Colonic mucosa (tissue), 4 donors: ENCODE data around the gene MCAT. TPM values are rescaled to one million over a fixed set of nuclear protein-coding genes. Genes with fewer than 3 reads are reported as not detected.

Experiments
- DNase-seq: peaks from one replicate; pipeline ENCODE4 v3.0.0-alpha.2; 2020
- H3K27ac ChIP-seq: fragments of 200-600 bp; one replicate; pipeline ENCODE4 v1.8.0; 2021
- H3K27me3 ChIP-seq: fragments of 200-600 bp; one replicate; pipeline ENCODE4 v1.8.0; 2021
- H3K36me3 ChIP-seq: fragments of 200-600 bp; one replicate; pipeline ENCODE4 v1.8.0; 2021
- H3K4me1 ChIP-seq: fragments of 200-600 bp; one replicate; pipeline ENCODE4 v1.8.0; 2021; ENCODE audit warnings: mild to moderate bottlenecking
- H3K4me3 ChIP-seq: fragments of 200-600 bp; one replicate; pipeline ENCODE4 v1.8.0; 2021
- H3K9ac ChIP-seq, 2 donors: one replicate each; pipeline ENCODE4 v1.7.0; 2013; ENCODE audit warnings: control low read depth in 2 of 2, low read depth in 2 of 2, low read length in 2 of 2
- H3K9me3 ChIP-seq: fragments of 200-600 bp; one replicate; pipeline ENCODE4 v1.8.0; 2021
- CTCF ChIP-seq: fragments of 200-600 bp; IDR thresholded peaks from one replicate; pipeline ENCODE4 v1.8.0; 2022; ENCODE audit warnings: antibody characterized with exemption, mild to moderate bottlenecking
- intact Hi-C: fragments of 100-400 bp; cut with DNase I; formaldehyde crosslinking; loops from one replicate; pipeline ENCODE4 v1.14.1; 2022
- total RNA-seq, 2 donors: library from RNA; stranded (reverse); fragmentation: NEBNext Ultra II Directional in 1 of 2; extraction: Animal tissue kit (Norgen Biotek cat#: 25700) in 1 of 2; gene quantifications; one replicate each; pipeline ENCODE4 v1.2.1, GENCODE V29; 2021
- donor health status: healthy.
- donor health status: DM: no; HTN: no; CAD: no.
- donor health status: DM: no; HTN: no; CAD: no.

The MCAT gene
- total RNA-seq, 2 donors from 2014 or later: 17.9 to 35.1 TPM

- H3K4me3 ChIP-seq: peak overlapping the region; percentile 30
- no peaks in the 10 kb centered on the region for H3K36me3 ChIP-seq
These were observed 28.4 kb upstream of the MCAT start for GRCh38 chr22:43171607-43172006.

GRCh38 chr22:43171019-43171491 is 27.9 kb upstream of the MCAT start:
- peak overlapping the region; percentile 83 to 95 for H3K9ac ChIP-seq
- H3K36me3 ChIP-seq: no peaks in the 10 kb centered on the region
- TF ChIP-seq CTCF: no peak
- peak overlapping the region; percentile 30 for H3K4me3 ChIP-seq
- H3K9me3 ChIP-seq: no peaks in the 10 kb centered on the region
- H3K4me1 ChIP-seq: no peaks in the 10 kb centered on the region
- no peaks in the 10 kb centered on the region for H3K27me3 ChIP-seq
- intact Hi-C loops: no loop called here
- H3K27ac ChIP-seq: peak overlapping the region; percentile 85
- peak; percentile 73 for DNase-seq

More at GRCh38 chr22:43171607-43172006, 28.4 kb upstream of the MCAT start:
- Histone ChIP-seq H3K9ac (peak overlapping the region; percentile 83 to 95), H3K9me3 (no peaks in the 10 kb centered on the region), H3K4me1 (no peaks in the 10 kb centered on the region), H3K27ac (peak overlapping the region; percentile 85), H3K27me3 (no peaks in the 10 kb centered on the region)
- TF ChIP-seq CTCF: no peak
- intact Hi-C loops: no loop called here
- DNase-seq: peak; percentile 94

DNA sequence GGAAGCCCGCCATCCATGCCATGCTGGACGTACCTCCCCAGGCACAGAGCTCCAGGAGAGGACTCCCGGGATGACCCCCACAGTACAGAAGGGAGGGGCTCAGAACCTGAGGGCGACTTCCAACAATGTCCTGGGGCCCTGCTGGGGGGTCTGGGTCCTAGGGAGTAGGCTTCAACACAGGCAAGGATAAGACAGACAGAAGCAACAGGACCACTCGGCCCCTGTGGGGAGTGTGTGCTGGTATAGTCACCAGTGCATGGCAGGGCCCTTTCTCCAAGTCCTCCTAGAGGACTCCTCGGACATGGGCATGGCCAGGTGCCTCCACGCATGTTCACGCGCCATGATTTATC is 26.9 kb upstream of the MCAT start:
- peak overlapping the region in 1 of 2 donors; percentile 95 for H3K9ac ChIP-seq
- H3K27me3 ChIP-seq: no peaks in the 10 kb centered on the region
- no peaks in the 10 kb centered on the region for H3K4me1 ChIP-seq
- H3K4me3 ChIP-seq: no peak overlapping the region
- no peaks in the 10 kb centered on the region for H3K36me3 ChIP-seq
- DNase-seq: no peak
- H3K27ac ChIP-seq: no peak overlapping the region
- no peaks in the 10 kb centered on the region for H3K9me3 ChIP-seq
- no peak for TF ChIP-seq CTCF
- intact Hi-C loops: no loop called here

DNA sequence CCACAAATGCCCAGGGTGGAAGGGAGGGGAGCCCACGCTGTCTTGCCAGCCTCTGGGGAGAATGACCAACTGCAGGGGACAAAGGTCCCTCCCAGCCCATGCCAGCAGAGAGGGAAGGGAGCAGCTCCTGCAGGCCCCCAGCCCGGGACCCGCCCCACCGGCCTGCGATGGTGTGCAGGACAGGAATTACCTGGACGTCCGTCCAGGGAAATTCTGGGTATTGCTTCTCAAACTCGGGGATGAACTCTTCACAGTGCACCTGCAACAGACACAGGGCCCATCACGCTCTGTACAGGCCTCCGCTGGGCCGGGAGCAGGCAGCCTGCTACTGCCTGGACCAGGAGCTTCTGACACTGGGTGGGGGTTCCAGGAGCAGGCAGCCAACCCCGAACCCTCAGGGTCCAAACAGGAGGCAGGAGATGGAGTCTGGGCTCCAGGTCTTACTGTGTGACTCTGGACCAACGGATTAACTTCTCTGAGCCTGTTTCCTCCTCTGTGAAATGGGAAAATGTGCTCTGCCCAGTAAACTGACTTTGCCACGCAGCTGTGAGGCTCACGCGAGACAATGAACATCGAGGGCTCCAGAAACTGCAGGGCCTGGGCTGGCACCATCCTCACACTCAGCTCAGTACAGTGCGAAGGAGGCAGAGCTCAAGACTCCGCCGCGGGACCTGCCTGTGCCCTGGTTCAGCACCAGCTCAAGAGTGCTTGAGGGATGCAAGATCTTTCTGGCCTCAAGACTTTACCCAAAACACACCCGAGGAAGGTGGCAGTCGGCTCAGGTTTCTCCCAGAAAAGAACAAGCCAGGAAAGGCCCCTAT is 26.3 kb upstream of the MCAT start:
- no peaks in the 10 kb centered on the region for H3K4me1 ChIP-seq
- intact Hi-C loops: no loop called here
- peak overlapping the region in 1 of 2 donors; percentile 21 for H3K9ac ChIP-seq
- H3K4me3 ChIP-seq: no peak overlapping the region
- no peaks in the 10 kb centered on the region for H3K9me3 ChIP-seq
- TF ChIP-seq CTCF: no peak
- no peaks in the 10 kb centered on the region for H3K27me3 ChIP-seq
- H3K36me3 ChIP-seq: no peaks in the 10 kb centered on the region
- no peak overlapping the region for H3K27ac ChIP-seq
- DNase-seq: no peak

DNA sequence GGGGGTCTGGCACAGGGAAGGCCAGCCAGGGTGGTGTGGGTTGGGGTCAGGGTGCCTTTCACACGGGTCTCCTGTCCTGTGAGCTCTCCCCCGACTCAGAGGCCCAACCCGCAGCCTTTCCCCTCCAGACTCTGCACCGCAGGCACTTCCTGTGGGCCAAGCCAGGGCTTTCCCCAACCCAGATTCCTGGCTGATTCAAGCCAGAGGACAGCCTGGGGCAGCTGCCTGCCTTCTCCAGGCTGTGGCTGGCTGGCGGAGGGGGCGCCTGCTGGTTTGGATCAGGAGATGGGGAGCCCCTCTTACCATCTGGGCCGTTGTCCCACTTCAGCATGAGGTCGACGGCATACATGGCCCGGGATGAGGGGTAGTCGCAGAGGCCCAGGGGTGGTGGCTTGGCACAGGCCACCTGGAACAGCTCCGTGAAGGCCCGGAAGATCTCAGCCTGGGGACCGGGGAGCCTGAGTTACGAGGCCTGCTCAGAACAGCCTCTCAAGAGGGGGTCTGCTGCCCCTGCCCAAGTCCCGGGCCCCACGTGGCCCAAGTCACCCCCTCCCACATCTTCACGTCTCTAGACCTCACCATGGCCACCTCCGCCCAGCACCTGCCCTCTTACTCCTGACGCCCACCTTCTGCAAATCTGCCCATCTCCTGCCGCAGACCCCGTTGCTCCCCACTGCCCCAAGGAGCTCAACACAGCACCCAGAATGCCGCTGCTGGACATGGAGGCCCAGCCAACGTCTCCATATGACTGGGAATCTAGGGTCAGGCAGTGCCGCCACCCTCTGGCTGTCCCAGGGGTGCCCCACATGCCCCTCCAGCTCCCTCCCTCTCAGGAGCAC is 25.5 kb upstream of the MCAT start:
- Histone ChIP-seq H3K9ac (no peak overlapping the region), H3K9me3 (no peaks in the 10 kb centered on the region), H3K4me3 (no peak overlapping the region), H3K4me1 (no peaks in the 10 kb centered on the region), H3K27me3 (no peaks in the 10 kb centered on the region), H3K36me3 (no peaks in the 10 kb centered on the region), H3K27ac (no peak overlapping the region)
- intact Hi-C loops: no loop called here
- no peak for DNase-seq
- no peak for TF ChIP-seq CTCF
